Endothelial cell of umbilical vein (primary cell): Measurements from ENCODE around the gene DNAJC3. TPM values are rescaled to one million over a fixed set of nuclear protein-coding genes. Genes with fewer than 3 reads are reported as not detected.
A peak's percentile ranks its signal among the peaks of the same experiment; 100 is the strongest.

ENCODE experiments used
- BruUV-seq: library from RNA; stranded (reverse); fragments of 400-500 nt; replicated peaks from 2 replicates; lab custom pipeline; 2021; lab: Mats Ljungman, UMichigan
- CTCF ChIA-PET: fragments of 300-600, 350-600 bp; sonication (Branson Sonifier 250); formaldehyde crosslinking; loops from one replicate; lab custom pipeline; 2021; ENCODE audit warnings: antibody characterized with exemption, inconsistent platforms; lab: Charles Lee
- POLR2A ChIA-PET: fragments of 300-600, 350-600 bp; sonication (Branson Sonifier 250); formaldehyde crosslinking; loops from one replicate; lab custom pipeline; 2021; ENCODE audit warnings: antibody characterized with exemption, inconsistent platforms; lab: Charles Lee
- DNase-seq: peaks from one replicate; pipeline ENCODE4 v3.0.0-alpha.2; 2011; ENCODE audit warnings: low read depth, low spot score
- FAIRE-seq: peaks from 2 replicates; lab custom pipeline; 2011; peaks lifted over from hg19 to GRCh38; lab: Jason Lieb, UNC
- H2AFZ ChIP-seq: 2 replicates; pipeline ENCODE4 v1.6.0; 2012; ENCODE audit warnings: low read depth, low read length, control low read depth, inconsistent platforms
- H3K27ac ChIP-seq: 2 replicates; pipeline ENCODE4 v1.5.1; 2011; ENCODE audit warnings: low read depth, mild to moderate bottlenecking, control low read depth, low read length, moderate library complexity; ENCODE audit not compliant: insufficient read depth
- H3K27me3 ChIP-seq, 2 experiments: 2 replicates each; pipeline versions ENCODE4 v1.6.0 to v1.6.1; 2011; ENCODE audit warnings: low read length in 2 of 2, mixed read lengths in 1 of 2; ENCODE audit not compliant: control insufficient read depth in 2 of 2, insufficient read depth in 2 of 2
- H3K36me3 ChIP-seq, 2 experiments: 2 replicates in 1 of 2; 3 replicates in 1 of 2; pipeline ENCODE4 v1.5.1; 2011; ENCODE audit warnings: low read length in 2 of 2, mild to moderate bottlenecking in 1 of 2, moderate library complexity in 1 of 2; ENCODE audit not compliant: control insufficient read depth in 2 of 2, insufficient read depth in 2 of 2; ENCODE audit errors: extremely low read depth in 1 of 2
- H3K4me1 ChIP-seq: 3 replicates; pipeline ENCODE4 v1.5.1; 2011; ENCODE audit warnings: mild to moderate bottlenecking, low read length; ENCODE audit not compliant: control insufficient read depth, insufficient read depth; ENCODE audit errors: extremely low read depth
- H3K4me2 ChIP-seq: 2 replicates; pipeline ENCODE4 v1.6.1; 2011; ENCODE audit warnings: low read length, control low read depth, mixed read lengths; ENCODE audit not compliant: insufficient read depth
- H3K4me3 ChIP-seq, 3 experiments: fragments of 200-600 bp in 1 of 3; sonication (generic), shearing (Covaris generic) in 1 of 3; replicated peaks in 1 of 3; 2 replicates each; pipeline ENCODE4 v1.5.1; 2011 to 2016; ENCODE audit warnings: control low read depth in 3 of 3, low read length in 3 of 3, mild to moderate bottlenecking in 2 of 3, inconsistent platforms in 1 of 3, low read depth in 1 of 3, moderate library complexity in 1 of 3; ENCODE audit not compliant: insufficient read depth in 1 of 3
- H3K79me2 ChIP-seq: 2 replicates; pipeline ENCODE4 v1.6.0; 2012; ENCODE audit warnings: low read length, inconsistent platforms; ENCODE audit not compliant: control insufficient read depth, insufficient read depth
- H3K9ac ChIP-seq: replicated peaks from 2 replicates; pipeline ENCODE3; 2011; ENCODE audit warnings: low read length, control low read depth; ENCODE audit not compliant: insufficient read depth; ENCODE audit errors: extremely low read depth
- H3K9me1 ChIP-seq: replicated peaks from 3 replicates; pipeline ENCODE4 v1.6.0; 2011; ENCODE audit warnings: mild to moderate bottlenecking, low read length; ENCODE audit not compliant: control insufficient read depth, insufficient read depth; ENCODE audit errors: extremely low read depth
- H3K9me3 ChIP-seq: replicated peaks from 2 replicates; pipeline ENCODE4 v1.5.1; 2012; ENCODE audit warnings: low read length, inconsistent platforms; ENCODE audit not compliant: control insufficient read depth, insufficient read depth
- H4K20me1 ChIP-seq: replicated peaks from 2 replicates; pipeline ENCODE3; 2011; ENCODE audit warnings: mild to moderate bottlenecking, low read length; ENCODE audit not compliant: control insufficient read depth, insufficient read depth; ENCODE audit errors: extremely low read depth
- EZH2 ChIP-seq: IDR thresholded peaks from 2 replicates; pipeline ENCODE4 v1.6.1; 2012; ENCODE audit warnings: borderline replicate concordance, low read depth, mild to moderate bottlenecking, moderate library complexity, low read length, inconsistent platforms; ENCODE audit not compliant: severe bottlenecking
- FOS ChIP-seq: IDR thresholded peaks from 2 replicates; pipeline ENCODE4 v1.6.1; 2011; ENCODE audit warnings: mild to moderate bottlenecking, low read length, moderate library complexity, borderline replicate concordance; ENCODE audit not compliant: insufficient read depth
- GATA2 ChIP-seq: IDR thresholded peaks from 2 replicates; pipeline ENCODE4 v1.7.0; 2011; ENCODE audit warnings: low read depth, mild to moderate bottlenecking, moderate library complexity, mixed read lengths, low read length; ENCODE audit not compliant: insufficient read length, insufficient read depth
- JUN ChIP-seq: IDR thresholded peaks from 2 replicates; pipeline ENCODE4 v1.6.1; 2011; ENCODE audit warnings: borderline replicate concordance, low read depth; ENCODE audit not compliant: insufficient read length, insufficient read depth
- MYC ChIP-seq: IDR thresholded peaks from one replicate; pipeline ENCODE4 v1.6.1; 2011; ENCODE audit warnings: mild to moderate bottlenecking, low read depth, low read length
- POLR2A ChIP-seq: IDR thresholded peaks from 2 replicates; pipeline ENCODE4 v1.6.1; 2012; ENCODE audit warnings: low read depth, mild to moderate bottlenecking, control low read depth, low read length
- POLR2AphosphoS5 ChIP-seq: IDR thresholded peaks from 2 replicates; pipeline ENCODE4 v1.6.1; 2012; ENCODE audit warnings: low read depth, mild to moderate bottlenecking, control low read depth, low read length, moderate library complexity; ENCODE audit not compliant: insufficient read depth
- dilution Hi-C: fragments of 300-500 bp; cut with MboI; formaldehyde crosslinking; loops from one replicate; pipeline ENCODE4 v1.15.0; 2019; ENCODE audit warnings: low sequenced_read_pairs; ENCODE audit not compliant: extremely low pct_ligation_motif_present
- intact Hi-C: fragments of 100-400 bp; cut with micrococcal nuclease; formaldehyde crosslinking; loops from one replicate; pipeline ENCODE4 v1.10.0; 2022
- polyA plus RNA-seq, 4 experiments: library from polyadenylated mRNA; depleted of rRNA in 3 of 4; stranded (reverse) in 3 of 4; unstranded in 1 of 4; fragments of >200 nt; gene quantifications; 2 replicates each; pipeline versions ENCODE4 v1.2.1 to v1.2.3, GENCODE V29; 2011 to 2012; ENCODE audit warnings: missing spikeins in 1 of 4
- total RNA-seq: library from RNA; stranded (reverse); gene quantifications from 2 replicates; pipeline ENCODE4 v1.2.3, GENCODE V29; 2021
- TF ChIP-seq, protein P1 (sequence below), 2 donors: IDR thresholded peaks; 1 replicate in 1 of 2; 2 replicates in 1 of 2; pipeline ENCODE4 v1.5.1; 2011; ENCODE audit warnings: low read length in 2 of 2, mild to moderate bottlenecking in 2 of 2, moderate library complexity in 2 of 2, control low read depth in 1 of 2, inconsistent platforms in 1 of 2, low read depth in 1 of 2; ENCODE audit not compliant: insufficient read depth in 1 of 2; ENCODE audit errors: extremely low read depth in 1 of 2
- TF ChIP-seq, protein P2 (sequence below): IDR thresholded peaks from 2 replicates; pipeline ENCODE4 v1.6.1; 2011; ENCODE audit not compliant: insufficient read depth, insufficient read length

Gene DNAJC3
- total and polyA plus RNA-seq, 2 donors (not counting 3 experiments of a cell fraction or from before 2014, with no cell fraction given): 17.0 to 51.2 TPM

DNA sequence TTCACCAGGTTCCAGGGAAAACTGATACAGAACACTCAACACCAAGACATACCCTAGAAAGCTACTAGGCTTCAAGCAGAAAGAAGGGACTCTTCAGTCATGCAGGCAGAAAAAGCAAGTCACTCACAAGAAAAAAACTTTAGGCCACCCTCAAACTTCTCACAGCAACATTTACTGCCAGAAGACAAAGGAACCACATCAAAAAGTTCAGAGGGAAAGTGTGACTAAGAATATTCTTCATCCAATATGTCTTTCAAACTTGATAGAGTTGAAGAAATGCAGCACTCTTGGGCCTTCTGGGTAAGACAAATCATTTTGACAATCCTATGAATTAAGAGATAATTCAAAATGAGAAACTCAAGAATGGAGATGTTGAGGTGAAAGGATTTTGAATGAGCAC is 40.1 kb upstream of the DNAJC3 start:
- intact Hi-C loops: no loop called here

DNA sequence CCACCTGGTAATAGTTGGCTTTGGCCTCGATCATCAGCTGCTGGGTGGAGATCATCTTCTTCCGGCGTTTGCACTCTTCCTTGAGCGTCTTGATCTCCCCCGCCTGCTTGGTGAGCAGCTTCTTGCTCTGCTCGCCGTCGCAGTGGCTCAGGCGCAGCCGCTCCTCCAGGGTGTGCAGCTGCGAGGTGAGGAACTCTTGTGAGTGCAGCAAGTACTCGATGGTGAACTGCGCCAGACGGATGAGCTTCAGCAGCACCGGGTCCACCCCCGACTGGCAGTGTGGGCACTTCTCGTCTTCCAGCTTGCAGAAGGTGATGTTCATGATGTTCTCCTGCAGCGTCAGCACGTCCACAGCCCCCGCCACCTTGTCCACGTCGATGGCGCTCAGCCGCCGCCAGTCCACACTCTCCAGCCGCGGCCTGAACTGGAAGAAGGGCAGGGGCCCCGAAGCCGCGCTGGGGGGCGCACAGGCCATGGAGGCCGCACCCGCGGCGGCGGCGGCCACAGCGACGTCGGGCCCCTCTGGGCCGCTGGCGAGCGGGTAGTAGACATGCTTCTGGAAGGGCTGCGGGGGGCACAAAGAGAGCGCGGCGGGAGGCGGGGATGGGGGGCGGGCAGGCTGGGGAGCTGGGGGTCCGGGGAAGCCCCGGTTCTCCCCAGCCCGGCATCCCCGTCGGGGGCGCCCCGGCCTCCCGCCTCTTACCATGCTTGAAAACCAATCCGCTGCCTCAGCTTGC is 35.5 kb upstream of the DNAJC3 start:
- CTCF ChIA-PET: interaction anchor here (2.6 to 6.0 kb wide), 3 partner anchors 17 to 192 kb away, joined by 10 to 36 read pairs (median 15); no protein-coding TSS in a partner anchor
- H3K27ac ChIP-seq: no peak overlapping the region
- intact Hi-C loops: no loop called here

More for the DNA sequence above, 40.1 kb upstream of the DNAJC3 start:
- dilution Hi-C loops: no loop called here
- BruUV-seq: no TSS peak
- H3K27ac ChIP-seq: no peak overlapping the region
- H3K27me3 ChIP-seq: no peaks in the 10 kb centered on the region
- peaks cover 2% of the 10 kb centered on the region for H3K79me2 ChIP-seq
- no peak overlapping the region for H3K9ac ChIP-seq
- no peak for DNase-seq
- H3K36me3 ChIP-seq: peaks cover 15 to 18% of the 10 kb centered on the region in 2 experiments
- H3K4me2 ChIP-seq: no peak overlapping the region
- peak; percentile 24 for FAIRE-seq
- TF ChIP-seq FOS (no peak), EZH2 (no peak)
- H2AFZ ChIP-seq: no peak overlapping the region
- CTCF ChIA-PET: interaction anchor here (1.5 kb wide), 1 partner anchor 13 kb away, joined by 3 read pairs; no protein-coding TSS in a partner anchor
- no peak overlapping the region for H3K4me3 ChIP-seq
- POLR2A ChIA-PET: no interaction called here
- H3K9me1 ChIP-seq: no peaks in the 10 kb centered on the region
- peaks cover 8% of the 10 kb centered on the region for H3K4me1 ChIP-seq
- no peaks in the 10 kb centered on the region for H4K20me1 ChIP-seq
- no peaks in the 10 kb centered on the region for H3K9me3 ChIP-seq

More for the DNA sequence above, 35.5 kb upstream of the DNAJC3 start:
- peak; percentile 20 for DNase-seq
- Histone ChIP-seq H3K4me1 (peaks cover 29% of the 10 kb centered on the region), H2AFZ (peak overlapping the region; percentile 62), H3K4me2 (peak overlapping the region; percentile 79), H3K9me3 (no peaks in the 10 kb centered on the region), H3K27me3 (no peaks in the 10 kb centered on the region), H3K79me2 (peaks cover 17% of the 10 kb centered on the region), H4K20me1 (no peaks in the 10 kb centered on the region), H3K36me3 (peaks cover 2 to 6% of the 10 kb centered on the region in 2 experiments), H3K4me3 (peak overlapping the region; percentile 42 to 69 (median 49)), H3K9ac (peak overlapping the region; percentile 8), H3K9me1 (no peaks in the 10 kb centered on the region)
- TF ChIP-seq POLR2A: no peak
- no peak for TF ChIP-seq POLR2AphosphoS5
- TF ChIP-seq JUN: no peak
- TF ChIP-seq, protein P1, sequence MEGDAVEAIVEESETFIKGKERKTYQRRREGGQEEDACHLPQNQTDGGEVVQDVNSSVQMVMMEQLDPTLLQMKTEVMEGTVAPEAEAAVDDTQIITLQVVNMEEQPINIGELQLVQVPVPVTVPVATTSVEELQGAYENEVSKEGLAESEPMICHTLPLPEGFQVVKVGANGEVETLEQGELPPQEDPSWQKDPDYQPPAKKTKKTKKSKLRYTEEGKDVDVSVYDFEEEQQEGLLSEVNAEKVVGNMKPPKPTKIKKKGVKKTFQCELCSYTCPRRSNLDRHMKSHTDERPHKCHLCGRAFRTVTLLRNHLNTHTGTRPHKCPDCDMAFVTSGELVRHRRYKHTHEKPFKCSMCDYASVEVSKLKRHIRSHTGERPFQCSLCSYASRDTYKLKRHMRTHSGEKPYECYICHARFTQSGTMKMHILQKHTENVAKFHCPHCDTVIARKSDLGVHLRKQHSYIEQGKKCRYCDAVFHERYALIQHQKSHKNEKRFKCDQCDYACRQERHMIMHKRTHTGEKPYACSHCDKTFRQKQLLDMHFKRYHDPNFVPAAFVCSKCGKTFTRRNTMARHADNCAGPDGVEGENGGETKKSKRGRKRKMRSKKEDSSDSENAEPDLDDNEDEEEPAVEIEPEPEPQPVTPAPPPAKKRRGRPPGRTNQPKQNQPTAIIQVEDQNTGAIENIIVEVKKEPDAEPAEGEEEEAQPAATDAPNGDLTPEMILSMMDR (IDR thresholded peaks at IDR 0.05; ENCODE audit: extremely low read depth in 1 of 2, insufficient read depth in 1 of 2, low read depth in 1 of 2, low read length in 2 of 2): no peak
- TF ChIP-seq FOS: no peak
- no peak for TF ChIP-seq GATA2
- no peak for TF ChIP-seq EZH2
- TF ChIP-seq, protein P2, sequence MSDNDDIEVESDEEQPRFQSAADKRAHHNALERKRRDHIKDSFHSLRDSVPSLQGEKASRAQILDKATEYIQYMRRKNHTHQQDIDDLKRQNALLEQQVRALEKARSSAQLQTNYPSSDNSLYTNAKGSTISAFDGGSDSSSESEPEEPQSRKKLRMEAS: no peak
- no peak for TF ChIP-seq MYC
- dilution Hi-C loops: no loop called here
- FAIRE-seq: peak; percentile 24
- POLR2A ChIA-PET: no interaction called here
- BruUV-seq: no TSS peak
